ENCODE measurements around the gene TUT1.
A peak's percentile ranks its signal among the peaks of the same experiment; 100 is the strongest.

DNA sequence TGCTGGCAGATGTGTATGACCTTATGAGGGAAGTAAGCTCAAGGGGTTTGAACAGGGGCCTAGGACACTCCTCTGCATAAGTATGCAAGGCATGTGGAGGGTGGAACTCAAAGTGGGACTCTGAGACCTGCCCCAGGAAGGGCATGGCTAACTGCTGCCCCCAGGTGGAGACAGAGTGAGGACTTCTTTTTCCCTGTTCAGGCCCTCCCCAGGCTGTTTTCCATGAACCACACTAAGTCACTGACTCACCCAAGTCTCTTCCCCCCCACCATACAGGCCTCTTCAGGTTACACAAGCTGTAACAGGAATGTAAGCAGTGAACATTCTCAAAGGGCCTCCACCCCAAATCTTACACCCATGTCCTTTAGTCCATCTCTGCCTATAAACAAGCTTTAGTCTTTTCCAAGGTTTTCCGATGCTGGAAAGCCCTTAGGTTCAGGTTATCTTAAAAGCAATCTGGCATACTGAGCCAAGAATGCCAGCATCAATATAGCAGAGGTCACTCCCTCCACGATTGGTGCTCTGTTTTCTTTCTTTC lies 30.7 kb downstream of the TUT1 start:
- TF ChIP-seq EZH2 (IDR thresholded peaks at IDR 0.05; ENCODE audit: low read depth, unreplicated experiment) (no peak), EZH2phosphoT487 (IDR thresholded peaks at IDR 0.05; ENCODE audit: unreplicated experiment) (no peak), NANOG (IDR thresholded peaks at IDR 0.05; ENCODE audit: borderline replicate concordance) (no peak), POLR2AphosphoS5 (IDR thresholded peaks at IDR 0.05; ENCODE audit: low read depth) (peak; percentile 29; the same call in 1 of the 2 replicates), ZNF114 (CRISPR knock-in tag; IDR thresholded peaks at IDR 0.05) (no peak), CREB1 (CRISPR knock-in tag; IDR thresholded peaks at IDR 0.05; ENCODE audit: low read depth) (no peak)
- TF ChIP-seq, protein P1, sequence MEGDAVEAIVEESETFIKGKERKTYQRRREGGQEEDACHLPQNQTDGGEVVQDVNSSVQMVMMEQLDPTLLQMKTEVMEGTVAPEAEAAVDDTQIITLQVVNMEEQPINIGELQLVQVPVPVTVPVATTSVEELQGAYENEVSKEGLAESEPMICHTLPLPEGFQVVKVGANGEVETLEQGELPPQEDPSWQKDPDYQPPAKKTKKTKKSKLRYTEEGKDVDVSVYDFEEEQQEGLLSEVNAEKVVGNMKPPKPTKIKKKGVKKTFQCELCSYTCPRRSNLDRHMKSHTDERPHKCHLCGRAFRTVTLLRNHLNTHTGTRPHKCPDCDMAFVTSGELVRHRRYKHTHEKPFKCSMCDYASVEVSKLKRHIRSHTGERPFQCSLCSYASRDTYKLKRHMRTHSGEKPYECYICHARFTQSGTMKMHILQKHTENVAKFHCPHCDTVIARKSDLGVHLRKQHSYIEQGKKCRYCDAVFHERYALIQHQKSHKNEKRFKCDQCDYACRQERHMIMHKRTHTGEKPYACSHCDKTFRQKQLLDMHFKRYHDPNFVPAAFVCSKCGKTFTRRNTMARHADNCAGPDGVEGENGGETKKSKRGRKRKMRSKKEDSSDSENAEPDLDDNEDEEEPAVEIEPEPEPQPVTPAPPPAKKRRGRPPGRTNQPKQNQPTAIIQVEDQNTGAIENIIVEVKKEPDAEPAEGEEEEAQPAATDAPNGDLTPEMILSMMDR (conservative IDR thresholded peaks at IDR 0.05; ENCODE audit: low read depth in 2 of 2) = peak; percentile 82 to 92
- TF ChIP-seq, protein P2, sequence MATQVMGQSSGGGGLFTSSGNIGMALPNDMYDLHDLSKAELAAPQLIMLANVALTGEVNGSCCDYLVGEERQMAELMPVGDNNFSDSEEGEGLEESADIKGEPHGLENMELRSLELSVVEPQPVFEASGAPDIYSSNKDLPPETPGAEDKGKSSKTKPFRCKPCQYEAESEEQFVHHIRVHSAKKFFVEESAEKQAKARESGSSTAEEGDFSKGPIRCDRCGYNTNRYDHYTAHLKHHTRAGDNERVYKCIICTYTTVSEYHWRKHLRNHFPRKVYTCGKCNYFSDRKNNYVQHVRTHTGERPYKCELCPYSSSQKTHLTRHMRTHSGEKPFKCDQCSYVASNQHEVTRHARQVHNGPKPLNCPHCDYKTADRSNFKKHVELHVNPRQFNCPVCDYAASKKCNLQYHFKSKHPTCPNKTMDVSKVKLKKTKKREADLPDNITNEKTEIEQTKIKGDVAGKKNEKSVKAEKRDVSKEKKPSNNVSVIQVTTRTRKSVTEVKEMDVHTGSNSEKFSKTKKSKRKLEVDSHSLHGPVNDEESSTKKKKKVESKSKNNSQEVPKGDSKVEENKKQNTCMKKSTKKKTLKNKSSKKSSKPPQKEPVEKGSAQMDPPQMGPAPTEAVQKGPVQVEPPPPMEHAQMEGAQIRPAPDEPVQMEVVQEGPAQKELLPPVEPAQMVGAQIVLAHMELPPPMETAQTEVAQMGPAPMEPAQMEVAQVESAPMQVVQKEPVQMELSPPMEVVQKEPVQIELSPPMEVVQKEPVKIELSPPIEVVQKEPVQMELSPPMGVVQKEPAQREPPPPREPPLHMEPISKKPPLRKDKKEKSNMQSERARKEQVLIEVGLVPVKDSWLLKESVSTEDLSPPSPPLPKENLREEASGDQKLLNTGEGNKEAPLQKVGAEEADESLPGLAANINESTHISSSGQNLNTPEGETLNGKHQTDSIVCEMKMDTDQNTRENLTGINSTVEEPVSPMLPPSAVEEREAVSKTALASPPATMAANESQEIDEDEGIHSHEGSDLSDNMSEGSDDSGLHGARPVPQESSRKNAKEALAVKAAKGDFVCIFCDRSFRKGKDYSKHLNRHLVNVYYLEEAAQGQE (IDR thresholded peaks at IDR 0.05; ENCODE audit: unreplicated experiment) = no peak

Measured in GM23338 (cell line).